OCI-LY7 (cell line): ENCODE measurements around the gene SYT7. TPM values are rescaled to one million over a fixed set of nuclear protein-coding genes. Genes with fewer than 3 reads are reported as not detected.
A peak's percentile ranks its signal among the peaks of the same experiment; 100 is the strongest.

Experiments
- BruUV-seq: library from RNA; stranded (reverse); fragments of 400-500 nt; replicated peaks from 2 replicates; lab custom pipeline; 2021; lab: Mats Ljungman, UMichigan
- CTCF ChIA-PET: fragments of 300-600 bp; sonication (Branson Sonifier 250); formaldehyde crosslinking; loops from one replicate; lab custom pipeline; 2022; ENCODE audit warnings: antibody characterized with exemption; ENCODE audit not compliant: unreplicated experiment; lab: Charles Lee
- POLR2A ChIA-PET: fragments of 300-600 bp; sonication (Branson Sonifier 250); formaldehyde crosslinking; loops from one replicate; lab custom pipeline; 2022; ENCODE audit warnings: antibody characterized with exemption; lab: Charles Lee
- DNase-seq: peaks from one replicate; pipeline ENCODE4 v3.0.0-alpha.2; 2015; ENCODE audit warnings: low spot score
- H2AFZ ChIP-seq: fragments of 200-600 bp; sonication (generic), shearing (Covaris generic); 2 replicates; pipeline ENCODE4 v1.6.1; 2014; ENCODE audit warnings: mild to moderate bottlenecking, antibody characterized with exemption, low read length, moderate library complexity
- H3K27ac ChIP-seq: fragments of 200-600 bp; sonication (generic); 2 replicates; pipeline ENCODE4 v1.5.1; 2014; ENCODE audit warnings: mixed run types, low read depth, mild to moderate bottlenecking, moderate library complexity, low read length, inconsistent platforms; ENCODE audit not compliant: poor library complexity, severe bottlenecking
- H3K36me3 ChIP-seq: fragments of 200-600 bp; sonication (generic); 2 replicates; pipeline ENCODE4 v1.6.1; 2014; ENCODE audit warnings: mild to moderate bottlenecking, antibody characterized with exemption, low read length, moderate library complexity, mixed read lengths; ENCODE audit not compliant: insufficient read depth
- H3K4me1 ChIP-seq: fragments of 200-600 bp; sonication (generic); 2 replicates; pipeline ENCODE4 v1.5.1; 2014; ENCODE audit warnings: mild to moderate bottlenecking, low read length; ENCODE audit not compliant: insufficient read depth, poor library complexity, severe bottlenecking
- H3K4me2 ChIP-seq: fragments of 200-600 bp; sonication (generic); 2 replicates; pipeline ENCODE4 v1.6.1; 2014; ENCODE audit warnings: mild to moderate bottlenecking, low read length
- H3K4me3 ChIP-seq: fragments of 200-600 bp; sonication (generic); 2 replicates; pipeline ENCODE4 v1.5.1; 2014; ENCODE audit warnings: mild to moderate bottlenecking, low read depth, low read length; ENCODE audit not compliant: poor library complexity, severe bottlenecking
- H3K79me2 ChIP-seq: fragments of 200-600 bp; sonication (generic); 2 replicates; pipeline ENCODE4 v1.6.1; 2016; ENCODE audit warnings: low read depth, mild to moderate bottlenecking, low read length, moderate library complexity, mixed read lengths; ENCODE audit not compliant: insufficient read depth
- H3K9me2 ChIP-seq: fragments of 200-600 bp; sonication (generic); 2 replicates; pipeline ENCODE4 v1.6.1; 2016; ENCODE audit warnings: mild to moderate bottlenecking, low read length, mixed read lengths; ENCODE audit not compliant: insufficient read depth
- H3K9me3 ChIP-seq: fragments of 200-600 bp; sonication (generic); 2 replicates; pipeline ENCODE4 v1.6.1; 2014; ENCODE audit warnings: mild to moderate bottlenecking, mixed run types, low read length, mixed read lengths
- H4K20me1 ChIP-seq: fragments of 200-600 bp; sonication (generic); 2 replicates; pipeline ENCODE4 v1.6.1; 2014; ENCODE audit warnings: mild to moderate bottlenecking, antibody characterized with exemption, low read length, moderate library complexity, mixed read lengths; ENCODE audit not compliant: insufficient read depth
- EZH2phosphoT487 ChIP-seq: fragments of 200-600 bp; sonication (generic); IDR thresholded peaks from 2 replicates; pipeline ENCODE4 v1.6.1; 2018; ENCODE audit warnings: low read depth, borderline replicate concordance, mild to moderate bottlenecking, mixed run types, antibody characterized with exemption, low read length, moderate library complexity, mixed read lengths
- intact Hi-C: fragments of 100-400 bp; cut with micrococcal nuclease; formaldehyde crosslinking; loops from one replicate; pipeline ENCODE4 v1.10.0; 2022; ENCODE audit not compliant: unreplicated experiment
- total RNA-seq, 2 experiments: library from RNA; depleted of rRNA in 1 of 2; stranded (reverse); fragments of >200 nt in 1 of 2; shearing (Covaris generic) in 1 of 2; gene quantifications; 2 replicates each; pipeline ENCODE4 v1.2.3, GENCODE V29; 2014 to 2022
- TF ChIP-seq, protein P1 (sequence below): fragments of 200-600 bp; sonication (generic); conservative IDR thresholded peaks from 2 replicates; pipeline ENCODE4 v1.5.1; 2014; ENCODE audit warnings: mild to moderate bottlenecking, antibody characterized with exemption, low read length, moderate library complexity, mixed read lengths

The SYT7 gene
- total RNA-seq, 2 experiments from 2014 or later: not detected

DNA sequence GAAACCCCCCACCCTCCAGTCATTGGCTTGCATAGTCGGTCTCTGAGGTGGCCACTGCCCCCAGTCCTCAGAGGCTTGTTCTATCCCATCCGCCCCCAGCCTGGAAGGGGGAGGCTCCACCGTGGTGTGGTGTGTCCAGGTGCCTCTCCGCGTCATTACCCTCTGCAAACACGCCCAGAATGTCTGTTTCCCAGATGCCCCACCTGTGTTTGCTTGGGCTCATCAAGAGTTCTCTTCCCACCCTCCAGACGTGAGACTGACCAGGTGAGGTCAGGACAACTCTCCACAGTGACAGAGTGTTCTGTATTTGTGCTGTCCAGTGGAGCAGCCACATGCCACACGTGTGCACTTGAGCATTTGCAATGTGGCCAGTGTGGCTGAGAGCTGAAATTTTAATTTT lies 47.5 kb downstream of the SYT7 start:
- Histone ChIP-seq H3K79me2 (no peaks in the 10 kb centered on the region), H2AFZ (no peak overlapping the region), H3K4me2 (no peak overlapping the region), H3K4me1 (no peaks in the 10 kb centered on the region), H3K27ac (no peak overlapping the region), H3K4me3 (no peak overlapping the region), H3K9me3 (no peaks in the 10 kb centered on the region), H3K9me2 (no peaks in the 10 kb centered on the region), H4K20me1 (no peaks in the 10 kb centered on the region), H3K36me3 (no peaks in the 10 kb centered on the region)
- POLR2A ChIA-PET: no interaction called here
- CTCF ChIA-PET: no interaction called here
- TF ChIP-seq EZH2phosphoT487: no peak
- TF ChIP-seq, protein P1, sequence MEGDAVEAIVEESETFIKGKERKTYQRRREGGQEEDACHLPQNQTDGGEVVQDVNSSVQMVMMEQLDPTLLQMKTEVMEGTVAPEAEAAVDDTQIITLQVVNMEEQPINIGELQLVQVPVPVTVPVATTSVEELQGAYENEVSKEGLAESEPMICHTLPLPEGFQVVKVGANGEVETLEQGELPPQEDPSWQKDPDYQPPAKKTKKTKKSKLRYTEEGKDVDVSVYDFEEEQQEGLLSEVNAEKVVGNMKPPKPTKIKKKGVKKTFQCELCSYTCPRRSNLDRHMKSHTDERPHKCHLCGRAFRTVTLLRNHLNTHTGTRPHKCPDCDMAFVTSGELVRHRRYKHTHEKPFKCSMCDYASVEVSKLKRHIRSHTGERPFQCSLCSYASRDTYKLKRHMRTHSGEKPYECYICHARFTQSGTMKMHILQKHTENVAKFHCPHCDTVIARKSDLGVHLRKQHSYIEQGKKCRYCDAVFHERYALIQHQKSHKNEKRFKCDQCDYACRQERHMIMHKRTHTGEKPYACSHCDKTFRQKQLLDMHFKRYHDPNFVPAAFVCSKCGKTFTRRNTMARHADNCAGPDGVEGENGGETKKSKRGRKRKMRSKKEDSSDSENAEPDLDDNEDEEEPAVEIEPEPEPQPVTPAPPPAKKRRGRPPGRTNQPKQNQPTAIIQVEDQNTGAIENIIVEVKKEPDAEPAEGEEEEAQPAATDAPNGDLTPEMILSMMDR: no peak
- intact Hi-C loops: no loop called here
- DNase-seq: no peak
- no TSS peak for BruUV-seq

DNA sequence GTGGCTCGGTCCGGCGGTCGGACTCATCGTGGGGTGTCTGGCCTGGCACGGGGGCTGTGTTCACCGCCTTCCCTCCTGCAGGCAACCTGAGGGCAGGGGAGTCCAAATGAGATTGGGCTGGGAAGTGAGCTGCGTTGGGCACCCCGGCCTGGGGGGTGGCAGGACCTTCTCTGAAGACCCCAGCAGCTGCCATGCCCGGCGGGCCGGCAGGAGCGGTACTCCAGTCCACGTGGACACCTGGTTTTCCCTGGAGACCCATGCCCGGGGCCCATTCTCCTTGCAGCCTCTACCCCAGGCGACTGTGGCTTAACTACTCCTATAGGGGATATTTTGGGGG lies 47.9 kb downstream of the SYT7 start:
- Histone ChIP-seq H2AFZ (no peak overlapping the region), H3K79me2 (no peaks in the 10 kb centered on the region), H3K9me2 (no peaks in the 10 kb centered on the region), H4K20me1 (no peaks in the 10 kb centered on the region), H3K4me3 (no peak overlapping the region), H3K4me1 (no peaks in the 10 kb centered on the region), H3K9me3 (no peaks in the 10 kb centered on the region), H3K36me3 (no peaks in the 10 kb centered on the region), H3K4me2 (no peak overlapping the region), H3K27ac (no peak overlapping the region)
- intact Hi-C loops: no loop called here
- POLR2A ChIA-PET: no interaction called here
- no peak for DNase-seq
- BruUV-seq: no TSS peak
- CTCF ChIA-PET: no interaction called here
- no peak for TF ChIP-seq EZH2phosphoT487
- TF ChIP-seq, protein P1: no peak

DNA sequence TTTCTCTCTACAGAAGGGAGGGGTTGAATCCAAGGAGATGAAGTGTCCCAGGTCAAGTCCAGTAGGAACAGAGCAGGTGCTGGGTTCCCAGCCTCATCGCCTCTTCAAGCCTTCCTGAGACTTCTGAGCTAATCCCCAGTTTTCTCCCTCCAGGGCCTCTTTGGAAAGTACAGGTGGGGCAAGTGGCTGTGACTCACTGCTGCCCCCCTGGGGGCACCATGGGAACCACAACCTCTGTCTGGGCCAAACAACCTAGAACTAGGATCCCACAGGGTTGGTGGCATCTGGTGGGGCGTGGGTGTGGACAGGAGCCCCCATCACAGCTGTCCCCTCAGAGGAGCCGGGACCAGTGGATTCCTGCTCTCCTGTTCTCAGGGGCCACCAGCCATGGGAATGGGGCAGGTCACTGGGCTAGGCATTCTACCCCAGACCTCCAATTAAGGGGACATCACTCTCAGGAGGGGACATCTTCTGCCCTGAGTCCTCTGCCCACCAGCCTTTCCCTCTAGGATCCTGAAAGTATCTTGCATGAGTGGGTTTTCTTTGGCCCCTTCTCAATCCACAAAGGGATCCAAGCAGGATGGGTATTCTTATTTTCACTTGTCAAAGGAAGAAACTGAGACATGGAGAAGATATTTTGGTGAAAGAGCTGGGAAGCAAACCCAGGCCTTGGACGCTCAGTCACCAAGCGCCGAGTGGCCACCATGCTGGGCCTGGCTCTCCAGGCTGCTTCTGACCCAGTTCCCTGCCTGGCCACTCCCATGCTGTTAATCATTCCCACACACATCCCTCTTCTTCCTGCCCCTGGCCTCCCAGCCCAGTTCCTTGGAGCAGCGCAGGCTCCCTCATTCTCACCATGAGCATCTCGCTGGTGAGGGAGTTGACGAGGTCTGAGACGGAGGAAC lies 48.5 kb downstream of the SYT7 start:
- TF ChIP-seq, protein P1: peak; percentile 95
- no peak for TF ChIP-seq EZH2phosphoT487
- Histone ChIP-seq H3K4me1 (no peaks in the 10 kb centered on the region), H4K20me1 (no peaks in the 10 kb centered on the region), H3K79me2 (no peaks in the 10 kb centered on the region), H3K27ac (no peak overlapping the region), H3K4me2 (no peak overlapping the region), H3K9me3 (no peaks in the 10 kb centered on the region), H3K9me2 (no peaks in the 10 kb centered on the region), H2AFZ (no peak overlapping the region), H3K4me3 (no peak overlapping the region), H3K36me3 (no peaks in the 10 kb centered on the region)
- ChIA-PET CTCF (interaction anchor here (0.5 kb wide), 1 partner anchor 186 kb away, joined by 6 read pairs; no protein-coding TSS in a partner anchor), POLR2A (no interaction called here)
- peak; percentile 49 for DNase-seq
- no TSS peak for BruUV-seq
- intact Hi-C loops: no loop called here
